Keratinocyte (primary cell): ENCODE measurements around the gene MARCHF9.

Source experiments
- CTCF ChIP-seq, 3 experiments: IDR thresholded peaks in 1 of 3; conservative IDR thresholded peaks in 1 of 3; optimal IDR thresholded peaks in 1 of 3; 2 replicates in 2 of 3; 3 replicates in 1 of 3; pipeline versions ENCODE3 to v1.5.1; 2011; ENCODE audit warnings: low read length in 3 of 3, mild to moderate bottlenecking in 3 of 3, moderate library complexity in 2 of 3, control low read depth in 1 of 3, inconsistent platforms in 1 of 3; ENCODE audit not compliant: insufficient read depth in 2 of 3; ENCODE audit errors: extremely low read depth in 1 of 3
- EZH2 ChIP-seq: IDR thresholded peaks from one replicate; pipeline ENCODE4 v1.6.1; 2012; ENCODE audit warnings: inconsistent platforms, mild to moderate bottlenecking, low read length, moderate library complexity

- TF ChIP-seq CTCF (optimal IDR thresholded peaks at IDR 0.05 in 1 of 3, IDR thresholded peaks at IDR 0.05 in 1 of 3, conservative IDR thresholded peaks at IDR 0.05 in 1 of 3; ENCODE audit: extremely low read depth in 1 of 3, insufficient read depth in 2 of 3, low read length in 3 of 3) (peak in 2 of 3 experiments; percentile 22 to 49), EZH2 (no peak)
These were observed 18.8 kb upstream of the MARCHF9 start for GRCh38 chr12:57735952-57736740.
